Upper lobe of left lung (tissue), 6 donors: Measurements from ENCODE around the gene KPNA2. TPM values are rescaled to one million over a fixed set of nuclear protein-coding genes. Genes with fewer than 3 reads are reported as not detected.

Experiments used
- ATAC-seq, 2 donors: fragments of 200-7000 bp; cut with Tn5 transposase; one replicate each; pipeline ENCODE4 v1.9.1; 2022; ENCODE audit warnings: mild to moderate bottlenecking in 2 of 2, moderate library complexity in 2 of 2; ENCODE audit not compliant: low FRiP score in 2 of 2
- DNase-seq, 2 donors: peaks; one replicate each; pipeline ENCODE4 v3.0.0-alpha.2; 2019 to 2020
- H3K27ac ChIP-seq, 4 donors: fragments of 200-600 bp; sonication (generic); one replicate each; pipeline ENCODE4 v1.5.1; 2016 to 2019
- H3K27me3 ChIP-seq, 4 donors: fragments of 200-600 bp; sonication (generic); one replicate each; pipeline ENCODE4 v1.5.1; 2017 to 2019
- H3K36me3 ChIP-seq, 4 donors: fragments of 200-600 bp; sonication (generic); one replicate each; pipeline ENCODE4 v1.5.1; 2016 to 2019
- H3K4me1 ChIP-seq, 4 donors: fragments of 200-600 bp; sonication (generic); one replicate each; pipeline ENCODE4 v1.5.1; 2018 to 2019
- H3K4me3 ChIP-seq, 4 donors: fragments of 200-600 bp; sonication (generic); one replicate each; pipeline ENCODE4 v1.5.1; 2017 to 2019; ENCODE audit warnings: mild to moderate bottlenecking in 2 of 4, moderate library complexity in 1 of 4
- H3K9me3 ChIP-seq, 4 donors: fragments of 200-600 bp; sonication (generic); one replicate each; pipeline ENCODE4 v1.5.1; 2018 to 2019
- EP300 ChIP-seq, 4 donors: sonication (generic); formaldehyde crosslinking; IDR thresholded peaks; one replicate each; pipeline ENCODE4 v1.5.1; 2017; ENCODE audit warnings: antibody characterized with exemption in 4 of 4, control low read depth in 2 of 4
- POLR2A ChIP-seq, 4 donors: fragments of 450-650 bp; IDR thresholded peaks; one replicate each; pipeline ENCODE4 v1.5.1; 2016 to 2017; ENCODE audit warnings: antibody characterized with exemption in 4 of 4, mild to moderate bottlenecking in 2 of 4
- POLR2AphosphoS5 ChIP-seq, 2 donors: sonication (generic); formaldehyde crosslinking; IDR thresholded peaks; one replicate each; pipeline ENCODE4 v1.5.1; 2017; ENCODE audit warnings: antibody characterized with exemption in 2 of 2
- WGBS, 2 donors: methylation state at CpG; one replicate each; pipeline ENCODE4 v1.1.5; 2017 to 2018; 5-methylcytosine and 5-hydroxymethylcytosine counted together
- total RNA-seq, 6 donors: library from RNA; depleted of rRNA in 4 of 6; stranded (reverse); fragments of >200 nt in 4 of 6; gene quantifications; one replicate each; pipeline versions ENCODE4 v1.1.0 to v1.2.1, GENCODE V29; 2016 to 2021
- TF ChIP-seq, protein P1 (sequence below), 6 experiments: fragments of 450-650 bp in 4 of 6; fragments of 200-600 bp in 2 of 6; sonication (generic) in 2 of 6; IDR thresholded peaks; one replicate each; pipeline ENCODE4 v1.5.1; 2016 to 2019; ENCODE audit warnings: antibody characterized with exemption in 6 of 6
- donor health status: DM: no; HTN: no; CAD: no; lungs with moderate emphysema.
- donor health status: DM: no; HTN: yes; CAD: no; lungs with severe emphysema.

The KPNA2 gene
- total RNA-seq, 6 donors from 2014 or later, result 10.7 to 39.4 (median 26.7) TPM

DNA sequence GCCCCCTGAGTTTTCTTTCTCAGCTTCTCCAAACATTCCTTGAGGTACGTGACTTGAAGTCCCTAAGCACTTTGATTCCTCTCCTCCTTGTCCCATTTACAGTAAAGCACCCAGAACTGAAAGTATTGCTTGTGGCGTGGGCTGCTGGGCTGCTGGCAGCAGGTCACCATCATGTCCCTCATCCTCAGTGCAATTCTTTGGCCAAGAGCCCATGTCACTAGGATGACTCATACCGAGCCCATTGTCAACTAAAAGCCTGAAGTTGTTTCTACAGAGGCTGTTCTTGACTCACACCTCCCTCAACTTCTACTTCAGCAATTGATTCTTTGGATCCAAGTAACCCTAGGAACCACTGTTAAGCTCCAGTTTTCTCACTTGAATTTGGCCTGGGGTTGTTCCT, 54.3 kb downstream of the KPNA2 start:
- no peaks in the 10 kb centered on the region for H3K9me3 ChIP-seq
- 16 to 23% methylated on average over 3 of the region's 3 CpGs for WGBS, 2 donors
- no peak overlapping the region for H3K27ac ChIP-seq
- no peaks in the 10 kb centered on the region for H3K27me3 ChIP-seq
- no peak overlapping the region for H3K4me3 ChIP-seq
- H3K36me3 ChIP-seq, result no peaks in the 10 kb centered on the region
- DNase-seq, result peak in 1 of 2 donors; percentile 87
- TF ChIP-seq, protein P1, sequence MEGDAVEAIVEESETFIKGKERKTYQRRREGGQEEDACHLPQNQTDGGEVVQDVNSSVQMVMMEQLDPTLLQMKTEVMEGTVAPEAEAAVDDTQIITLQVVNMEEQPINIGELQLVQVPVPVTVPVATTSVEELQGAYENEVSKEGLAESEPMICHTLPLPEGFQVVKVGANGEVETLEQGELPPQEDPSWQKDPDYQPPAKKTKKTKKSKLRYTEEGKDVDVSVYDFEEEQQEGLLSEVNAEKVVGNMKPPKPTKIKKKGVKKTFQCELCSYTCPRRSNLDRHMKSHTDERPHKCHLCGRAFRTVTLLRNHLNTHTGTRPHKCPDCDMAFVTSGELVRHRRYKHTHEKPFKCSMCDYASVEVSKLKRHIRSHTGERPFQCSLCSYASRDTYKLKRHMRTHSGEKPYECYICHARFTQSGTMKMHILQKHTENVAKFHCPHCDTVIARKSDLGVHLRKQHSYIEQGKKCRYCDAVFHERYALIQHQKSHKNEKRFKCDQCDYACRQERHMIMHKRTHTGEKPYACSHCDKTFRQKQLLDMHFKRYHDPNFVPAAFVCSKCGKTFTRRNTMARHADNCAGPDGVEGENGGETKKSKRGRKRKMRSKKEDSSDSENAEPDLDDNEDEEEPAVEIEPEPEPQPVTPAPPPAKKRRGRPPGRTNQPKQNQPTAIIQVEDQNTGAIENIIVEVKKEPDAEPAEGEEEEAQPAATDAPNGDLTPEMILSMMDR (IDR thresholded peaks at IDR 0.05), result no peak
- TF ChIP-seq POLR2AphosphoS5 (IDR thresholded peaks at IDR 0.05) (no peak), POLR2A (IDR thresholded peaks at IDR 0.05) (no peak), EP300 (IDR thresholded peaks at IDR 0.05) (no peak)
- H3K4me1 ChIP-seq, result peaks cover 10 to 32% (median 20%) of the 10 kb centered on the region in 4 donors
- ATAC-seq, result peak; percentile 70 to 73

DNA sequence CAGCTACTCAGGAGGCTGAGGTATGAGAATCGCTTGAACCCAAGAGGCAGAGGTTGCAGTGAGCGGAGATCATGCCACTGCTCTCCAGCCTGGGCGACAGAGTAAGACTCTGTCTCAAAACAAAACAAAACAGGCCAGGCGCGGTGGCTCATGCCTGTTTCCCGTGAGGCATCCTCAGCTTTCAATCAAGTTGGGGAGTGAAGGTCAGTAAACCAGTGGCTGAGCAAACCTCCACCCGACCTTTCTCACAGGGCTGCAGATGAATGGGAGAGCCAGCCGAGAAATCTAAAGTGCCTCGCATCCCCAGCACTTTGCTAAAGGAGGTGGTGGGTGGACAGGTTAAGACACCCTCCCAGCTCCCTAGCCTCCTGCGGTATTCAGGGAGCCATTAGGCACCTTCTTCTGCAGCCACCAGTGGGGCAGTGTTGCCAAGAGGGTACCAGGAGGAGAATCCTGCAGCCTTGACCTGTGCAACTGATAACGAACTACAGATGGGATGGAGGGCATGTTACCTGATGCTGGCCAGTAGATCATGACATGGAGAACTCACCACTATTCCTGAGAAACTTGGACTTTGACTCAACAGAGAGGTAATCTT, 59.0 kb downstream of the KPNA2 start:
- no peaks in the 10 kb centered on the region for H3K36me3 ChIP-seq
- TF ChIP-seq POLR2A (IDR thresholded peaks at IDR 0.05) (no peak), POLR2AphosphoS5 (IDR thresholded peaks at IDR 0.05) (no peak), EP300 (IDR thresholded peaks at IDR 0.05) (no peak)
- TF ChIP-seq, protein P1 (IDR thresholded peaks at IDR 0.05), result no peak
- ATAC-seq (no peak), DNase-seq (no peak)
- 91% methylated on average over 11 of the region's 11 CpGs for WGBS, 2 donors
- no peak overlapping the region for H3K27ac ChIP-seq
- H3K9me3 ChIP-seq, result no peaks in the 10 kb centered on the region
- H3K4me3 ChIP-seq, result no peak overlapping the region
- peaks cover 4 to 9% (median 6%) of the 10 kb centered on the region in 4 donors for H3K4me1 ChIP-seq
- no peaks in the 10 kb centered on the region for H3K27me3 ChIP-seq

DNA sequence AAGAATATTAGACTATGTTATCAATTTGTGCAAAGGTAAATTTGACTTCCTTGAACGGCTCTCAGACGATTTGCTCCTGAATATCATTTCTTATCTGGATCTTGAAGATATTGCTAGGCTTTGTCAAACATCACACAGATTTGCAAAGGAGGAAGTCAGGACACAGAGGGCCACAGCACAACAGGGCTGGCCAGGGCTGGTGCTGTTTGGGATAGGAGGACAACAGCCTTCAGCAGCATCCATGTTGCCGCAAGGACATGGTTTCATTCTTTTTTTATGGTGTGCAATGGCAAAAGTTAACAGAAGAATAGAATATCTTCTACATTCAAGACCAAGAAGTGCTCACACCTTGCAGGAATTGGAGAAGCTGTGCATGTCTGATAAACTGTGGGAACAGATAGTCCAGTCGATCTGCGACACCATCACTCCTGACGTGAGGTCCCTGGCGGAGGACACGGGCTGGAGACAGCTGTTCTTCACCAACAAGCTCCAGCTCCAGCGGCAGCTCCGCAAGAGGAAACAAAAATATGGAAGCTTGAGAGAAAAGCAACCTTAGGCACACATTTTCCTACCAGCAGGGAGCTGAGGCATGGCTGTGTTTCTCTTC, 59.8 kb downstream of the KPNA2 start:
- Histone ChIP-seq H3K4me3 (no peak overlapping the region), H3K9me3 (no peaks in the 10 kb centered on the region), H3K36me3 (no peaks in the 10 kb centered on the region), H3K27ac (no peak overlapping the region), H3K27me3 (no peaks in the 10 kb centered on the region), H3K4me1 (peaks cover 0 to 3% (median 1%) of the 10 kb centered on the region in 4 donors)
- 81 to 95% methylated on average over 10 of the region's 10 CpGs for WGBS, 2 donors
- ATAC-seq, result no peak
- TF ChIP-seq, protein P1 (IDR thresholded peaks at IDR 0.05), result no peak
- no peak for TF ChIP-seq POLR2AphosphoS5 (IDR thresholded peaks at IDR 0.05)
- DNase-seq, result no peak

DNA sequence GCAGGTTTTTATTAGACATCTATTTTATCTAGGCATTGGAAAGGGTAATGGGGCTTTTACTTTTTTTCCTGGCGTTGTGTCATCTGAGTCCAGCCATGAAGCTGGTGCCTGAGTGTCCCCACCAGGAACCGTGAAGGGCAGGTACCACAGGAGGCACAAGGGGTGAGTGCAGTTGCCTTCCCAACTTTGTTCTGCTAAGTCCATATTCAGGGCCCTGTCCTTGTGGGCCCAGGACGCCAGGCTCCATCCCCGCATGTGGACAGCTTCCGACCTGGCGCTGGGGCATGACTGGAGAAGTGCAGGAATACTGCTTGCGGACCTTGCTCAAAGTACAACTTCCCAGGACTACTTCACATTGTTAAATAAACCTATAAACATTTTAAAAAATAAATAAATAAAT, 60.6 kb downstream of the KPNA2 start:
- TF ChIP-seq EP300 (IDR thresholded peaks at IDR 0.05), result no peak
- TF ChIP-seq POLR2AphosphoS5 (IDR thresholded peaks at IDR 0.05), result no peak
- TF ChIP-seq, protein P1 (IDR thresholded peaks at IDR 0.05), result no peak
- no peak for TF ChIP-seq POLR2A (IDR thresholded peaks at IDR 0.05)
- H3K9me3 ChIP-seq, result no peaks in the 10 kb centered on the region
- H3K27me3 ChIP-seq, result no peaks in the 10 kb centered on the region
- DNase-seq (no peak), ATAC-seq (no peak)
- H3K4me3 ChIP-seq, result no peak overlapping the region
- H3K4me1 ChIP-seq, result peaks cover 0 to 4% (median 1%) of the 10 kb centered on the region in 4 donors
- WGBS, 2 donors, result 97 to 98% methylated on average over 7 of the region's 7 CpGs
- no peak overlapping the region for H3K27ac ChIP-seq
- no peaks in the 10 kb centered on the region for H3K36me3 ChIP-seq

Other genes starting within 250 kb of the KPNA2 start
- 100 to 1,000 TPM in 2 of 6 donors, 10 to 100 TPM in 4; 67.3 to 163 (median 79.7) TPM for gene BPTF, start 210.2 kb upstream of the KPNA2 start, total RNA-seq
- 10 to 100 TPM in 2 of 6 donors, 1 to 10 TPM in 4; 4.2 to 21.0 (median 8.2) TPM for gene C17orf58, start 39.3 kb upstream of the KPNA2 start, total RNA-seq
- 10 to 100 TPM; 19.4 to 50.3 (median 45.8) TPM for gene AMZ2, start 212.3 kb downstream of the KPNA2 start, total RNA-seq